GM12801 (cell line): Measurements from ENCODE around the gene PPFIBP2.

Source experiments
- CTCF ChIP-seq: IDR thresholded peaks from one replicate; pipeline ENCODE4 v1.5.1; 2011; ENCODE audit warnings: control low read depth; ENCODE audit not compliant: insufficient read length; ENCODE audit errors: extremely low read depth

The PPFIBP2 gene

GRCh38 chr11:7520981-7521487 is 7.2 kb downstream of the PPFIBP2 start:
- TF ChIP-seq CTCF, result no peak

- no peak for TF ChIP-seq CTCF
Observed at GRCh38 chr11:7522121-7522520, 8.3 kb downstream of the PPFIBP2 start.

GRCh38 chr11:7522546-7522945 is 8.7 kb downstream of the PPFIBP2 start:
- TF ChIP-seq CTCF, result no peak

- TF ChIP-seq CTCF, result no peak
Observed at GRCh38 chr11:7523416-7524210, 9.8 kb downstream of the PPFIBP2 start.

GRCh38 chr11:7524462-7525235 is 10.8 kb downstream of the PPFIBP2 start:
- no peak for TF ChIP-seq CTCF

- no peak for TF ChIP-seq CTCF
Observed at GRCh38 chr11:7525424-7525823, 11.6 kb downstream of the PPFIBP2 start.

- TF ChIP-seq CTCF, result no peak
Observed at GRCh38 chr11:7527029-7527428, 13.2 kb downstream of the PPFIBP2 start.
